Frontal cortex (tissue), 4 donors: ENCODE data around the gene CA10. TPM values are rescaled to one million over a fixed set of nuclear protein-coding genes. Genes with fewer than 3 reads are reported as not detected.

Experiments used
- DNase-seq, 2 donors: peaks; one replicate each; pipeline ENCODE4 v3.0.0; 2012; ENCODE audit warnings: low spot score in 2 of 2
- FAIRE-seq: peaks from 2 replicates; lab custom pipeline; 2012; peaks lifted over from hg19 to GRCh38; lab: Jason Lieb, UNC
- total RNA-seq: library from RNA; depleted of rRNA; stranded (reverse); fragments of >200 nt; gene quantifications from one replicate; pipeline ENCODE4 v1.2.3, GENCODE V29; 2014
- donor health status: control.
- donor health status: control.
- donor health status: control.

The CA10 gene
- total RNA-seq, 1 donor from 2014 or later: 39.5 TPM

- no peak for FAIRE-seq
- no peak for DNase-seq
Measured at GRCh38 chr17:51833045-51833444, 325.5 kb downstream of the CA10 start.

DNA sequence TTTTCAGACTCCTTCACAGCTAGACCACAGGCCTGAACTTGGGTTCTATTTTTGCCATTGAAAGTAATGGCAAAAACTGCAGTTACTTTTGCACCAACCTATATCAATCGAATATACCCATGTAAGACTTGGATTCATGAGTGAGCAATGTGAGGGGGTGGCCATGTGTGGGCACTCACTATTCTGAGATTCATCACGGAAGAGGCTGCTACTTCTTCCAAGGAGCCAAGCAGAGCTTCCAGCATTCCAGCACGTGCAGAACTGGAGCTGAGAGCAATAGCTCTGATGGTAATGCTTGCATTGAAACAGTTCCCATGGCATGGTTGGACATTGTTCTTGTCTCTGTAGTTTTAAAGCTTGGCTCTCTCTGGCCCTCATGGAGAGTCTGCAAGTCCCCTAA lies 327.6 kb downstream of the CA10 start:
- DNase-seq (peak in 1 of 2 donors; percentile 12), FAIRE-seq (no peak)

GRCh38 chr17:51830451-51830850 lies 328.1 kb downstream of the CA10 start:
- DNase-seq (no peak), FAIRE-seq (no peak)

DNA sequence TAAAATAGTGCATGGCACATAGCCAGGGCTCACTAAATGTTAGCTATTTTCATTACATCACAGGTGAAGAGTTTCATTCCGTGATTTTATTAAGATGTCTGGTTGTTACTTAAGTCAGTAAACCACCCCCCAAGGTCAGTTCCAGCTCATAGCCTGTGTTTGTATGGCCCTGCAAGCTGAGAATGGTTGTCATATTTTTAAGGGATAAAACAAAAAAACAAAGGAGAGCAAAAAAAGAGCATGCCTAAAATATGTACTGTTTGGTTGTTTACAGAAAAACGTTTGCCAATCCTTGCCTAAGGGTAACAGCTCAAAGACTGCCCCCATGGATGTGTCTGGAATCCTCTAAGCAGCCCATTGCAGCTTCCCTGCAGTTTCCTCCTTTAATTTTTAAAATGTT lies 329.6 kb downstream of the CA10 start:
- DNase-seq (no peak), FAIRE-seq (no peak)

GRCh38 chr17:51827140-51827539 lies 331.4 kb downstream of the CA10 start:
- FAIRE-seq: no peak
- DNase-seq: no peak

GRCh38 chr17:51820766-51821165 lies 337.7 kb downstream of the CA10 start:
- no peak for FAIRE-seq
- DNase-seq: no peak

GRCh38 chr17:51820252-51820651 lies 338.3 kb downstream of the CA10 start:
- FAIRE-seq: no peak

GRCh38 chr17:51819341-51820219 lies 338.9 kb downstream of the CA10 start:
- FAIRE-seq: no peak
- no peak for DNase-seq

More at GRCh38 chr17:51820252-51820651, 338.3 kb downstream of the CA10 start:
- DNase-seq: no peak

GRCh38 chr17:51818777-51819176 lies 339.7 kb downstream of the CA10 start:
- no peak for DNase-seq
- no peak for FAIRE-seq

DNA sequence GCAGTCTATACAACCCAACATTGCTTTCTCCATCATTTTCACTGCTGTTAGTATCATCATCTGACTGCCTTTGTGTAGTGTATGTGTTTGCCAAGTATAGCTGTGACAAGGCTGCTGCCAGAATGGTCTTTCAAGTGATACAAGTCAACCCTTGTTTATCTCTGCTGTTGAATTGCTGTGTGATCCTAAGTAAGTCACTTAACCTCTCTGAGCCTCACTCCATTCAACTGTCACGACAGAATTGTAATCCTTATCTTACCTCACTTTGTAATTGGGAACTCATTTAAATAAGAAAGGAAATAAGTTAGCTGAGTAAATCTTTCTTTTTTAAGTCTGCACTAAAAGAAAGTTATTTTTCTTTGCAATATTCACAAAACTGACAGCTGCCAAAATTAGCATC lies 340.6 kb downstream of the CA10 start:
- FAIRE-seq: no peak

GRCh38 chr17:51817117-51817516 lies 341.4 kb downstream of the CA10 start:
- DNase-seq (no peak), FAIRE-seq (no peak)

More for the DNA sequence above, 340.6 kb downstream of the CA10 start:
- DNase-seq: no peak

GRCh38 chr17:51815097-51815496 lies 343.4 kb downstream of the CA10 start:
- no peak for FAIRE-seq
- no peak for DNase-seq

GRCh38 chr17:51814521-51814920 lies 344.0 kb downstream of the CA10 start:
- FAIRE-seq: no peak
- DNase-seq: no peak

DNA sequence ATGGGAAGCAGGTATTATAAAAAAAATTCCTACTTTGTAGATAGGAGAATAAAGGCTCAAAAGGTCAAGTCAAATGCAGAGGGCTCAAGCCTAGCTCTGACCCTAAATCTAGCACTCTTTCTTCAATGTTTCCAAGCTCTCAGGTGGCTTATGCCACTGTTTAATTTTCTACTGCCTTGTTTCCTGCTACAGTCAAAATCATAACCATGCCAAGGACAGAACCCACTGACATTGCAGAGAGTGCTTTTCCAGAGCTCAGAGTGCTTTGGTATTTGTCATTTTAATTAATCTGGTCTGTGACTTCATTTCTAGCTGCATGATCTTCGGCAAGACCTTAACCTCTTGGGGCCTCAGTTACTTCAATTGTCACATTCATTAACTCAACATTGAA lies 344.7 kb downstream of the CA10 start:
- no peak for DNase-seq
- FAIRE-seq: no peak

DNA sequence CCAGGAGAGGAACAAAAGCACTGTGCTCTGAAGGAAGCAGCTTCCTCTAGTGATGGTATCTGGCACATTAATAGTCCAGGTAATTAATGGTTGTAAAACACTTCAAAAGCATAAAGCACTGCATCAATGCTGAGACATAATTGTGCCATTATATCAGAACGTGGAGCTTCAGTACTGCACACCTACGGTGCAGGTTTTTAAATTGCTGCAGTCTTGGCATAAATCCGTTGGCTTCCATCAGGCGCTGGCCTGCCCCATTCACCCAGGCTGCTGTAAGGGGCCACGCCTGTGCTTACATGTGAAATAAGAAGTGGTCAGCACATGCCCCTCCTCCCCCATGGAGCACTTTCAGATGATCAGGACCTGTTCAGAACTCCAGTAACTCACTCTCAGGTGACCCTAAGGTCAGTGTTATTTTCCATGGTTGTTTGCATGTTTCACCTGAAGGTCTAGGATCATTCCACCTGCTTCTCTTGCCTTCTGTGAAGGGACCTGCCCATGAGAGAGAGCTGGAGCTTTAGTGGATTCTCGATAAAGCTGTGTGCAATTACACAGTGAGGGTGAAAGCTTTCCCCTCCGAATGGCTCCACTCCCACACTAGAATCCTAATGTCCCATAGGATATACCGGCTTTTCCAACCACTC lies 345.3 kb downstream of the CA10 start:
- FAIRE-seq (no peak), DNase-seq (no peak)

GRCh38 chr17:51807460-51807859 lies 351.1 kb downstream of the CA10 start:
- FAIRE-seq: no peak
- DNase-seq: no peak

DNA sequence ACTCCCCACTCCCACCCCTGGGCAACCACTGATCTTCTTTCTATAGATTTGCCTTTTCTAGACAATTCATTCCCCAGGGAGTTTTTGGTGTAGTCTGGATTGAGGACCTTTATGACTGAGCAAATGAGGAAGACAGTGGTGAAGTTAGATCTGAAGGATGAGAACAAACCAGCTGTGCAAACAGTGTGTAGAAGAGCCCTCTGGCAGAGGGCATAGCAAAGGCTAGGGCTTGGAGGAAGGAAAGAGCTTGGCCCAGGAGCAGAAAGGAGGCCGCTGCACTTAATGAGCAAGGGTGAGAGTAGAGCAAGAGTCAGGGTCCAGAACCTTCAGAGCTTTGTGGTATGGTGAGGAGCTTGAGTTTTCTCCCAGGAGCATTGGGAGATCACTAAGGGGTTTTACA lies 352.7 kb downstream of the CA10 start:
- no peak for FAIRE-seq

GRCh38 chr17:51805185-51805584 lies 353.3 kb downstream of the CA10 start:
- FAIRE-seq: no peak

More for the DNA sequence above, 352.7 kb downstream of the CA10 start:
- DNase-seq: no peak

DNA sequence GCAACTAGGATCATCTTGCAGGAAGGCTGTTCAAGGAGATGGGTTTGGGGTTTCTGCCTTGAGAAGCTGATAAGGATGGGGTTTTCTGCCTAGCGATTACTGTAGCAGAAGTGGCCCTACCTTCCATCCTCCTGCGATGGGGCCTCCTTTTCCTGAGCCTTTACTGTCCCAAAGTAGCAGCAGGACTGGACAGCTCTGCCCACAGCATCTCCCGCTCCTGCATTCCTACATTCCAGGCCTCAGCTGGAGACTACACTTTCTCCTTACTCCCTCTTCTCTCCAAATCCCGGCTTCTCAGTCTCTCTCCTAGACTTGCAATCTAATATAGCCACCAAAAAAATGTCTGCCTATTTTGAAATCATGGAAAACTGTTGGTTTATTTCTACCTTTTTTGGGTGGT lies 355.4 kb downstream of the CA10 start:
- no peak for FAIRE-seq
- no peak for DNase-seq

More at GRCh38 chr17:51805185-51805584, 353.3 kb downstream of the CA10 start:
- no peak for DNase-seq

- DNase-seq: no peak
- no peak for FAIRE-seq
Measured at GRCh38 chr17:51802544-51802943, 356.0 kb downstream of the CA10 start.

DNA sequence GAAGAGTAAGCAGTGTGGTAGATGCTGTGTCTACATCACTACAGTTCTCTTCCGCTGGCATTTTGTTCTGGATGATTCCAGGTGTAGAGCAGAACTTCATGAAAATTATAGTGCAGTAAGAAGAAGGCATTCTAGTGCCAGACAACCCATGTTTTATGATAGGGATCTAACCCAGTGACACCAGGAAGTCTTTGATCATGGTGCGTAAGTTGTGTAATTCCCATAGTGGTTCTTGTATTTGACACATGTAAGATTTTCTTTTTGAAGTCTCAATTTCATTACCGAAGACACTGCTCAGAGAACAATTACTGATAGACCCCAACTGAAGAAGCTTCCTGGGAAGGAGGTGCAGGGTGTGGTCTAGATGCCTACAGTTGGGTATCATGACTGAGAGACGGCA lies 356.9 kb downstream of the CA10 start:
- DNase-seq (no peak), FAIRE-seq (no peak)
